RPMI8226 (cell line): ENCODE measurements around the gene SLC9A1.
"Not testable (repeated sequence)": the region's sequence is repeated elsewhere in the genome, so short reads cannot be mapped to it uniquely, and the experiment has no call there.

ENCODE experiments used
- DNase-seq: peaks from one replicate; pipeline ENCODE4 v3.0.0-alpha.2; 2015

Gene SLC9A1

GRCh38 chr1:27154991-27155781 lies at the start of gene SLC9A1:
Gene SLC9A1 (minus strand): TSS chr1:27155125. CDS start chr1:27154334, 791 bp downstream.
- peak; percentile 95 for DNase-seq

GRCh38 chr1:27203946-27204345 lies 49.0 kb upstream of the SLC9A1 start:
- no peak for DNase-seq

- DNase-seq = no peak
These were observed 46.4 kb upstream of the SLC9A1 start for GRCh38 chr1:27201295-27201694.

GRCh38 chr1:27193194-27193593 lies 38.3 kb upstream of the SLC9A1 start:
- DNase-seq = no peak

DNA sequence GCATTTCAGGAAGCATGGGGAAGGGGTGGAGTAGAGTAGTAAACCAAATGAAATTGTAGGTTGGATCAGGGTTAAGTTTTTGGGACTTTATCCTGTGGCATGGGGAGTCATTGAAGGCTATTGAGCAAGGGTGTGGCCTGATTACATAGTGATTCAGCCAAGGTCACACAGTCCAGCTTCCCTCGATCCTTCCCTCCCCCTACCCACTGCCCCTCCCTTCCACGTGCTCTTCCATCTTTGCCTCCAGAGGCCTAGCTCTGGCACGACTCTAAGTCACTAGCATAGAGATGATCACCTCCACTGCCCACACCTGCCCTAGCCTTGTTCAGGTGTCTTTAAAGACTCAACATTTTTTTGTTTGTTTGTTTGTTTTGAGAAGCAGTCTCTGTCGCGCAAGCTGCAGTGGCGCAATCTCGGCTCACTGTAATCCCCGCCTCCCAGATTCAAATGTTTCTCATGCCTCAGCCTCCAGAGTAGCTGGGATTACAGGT lies 37.2 kb upstream of the SLC9A1 start:
- no peak for DNase-seq

- DNase-seq = not testable (repeated sequence)
These were observed 29.7 kb upstream of the SLC9A1 start for GRCh38 chr1:27184665-27185064.

- DNase-seq = no peak
These were observed 25.1 kb upstream of the SLC9A1 start for GRCh38 chr1:27179979-27180378.

GRCh38 chr1:27179379-27179778 lies 24.5 kb upstream of the SLC9A1 start:
- DNase-seq = no peak

GRCh38 chr1:27176954-27177353 lies 22.0 kb upstream of the SLC9A1 start:
- no peak for DNase-seq

DNA sequence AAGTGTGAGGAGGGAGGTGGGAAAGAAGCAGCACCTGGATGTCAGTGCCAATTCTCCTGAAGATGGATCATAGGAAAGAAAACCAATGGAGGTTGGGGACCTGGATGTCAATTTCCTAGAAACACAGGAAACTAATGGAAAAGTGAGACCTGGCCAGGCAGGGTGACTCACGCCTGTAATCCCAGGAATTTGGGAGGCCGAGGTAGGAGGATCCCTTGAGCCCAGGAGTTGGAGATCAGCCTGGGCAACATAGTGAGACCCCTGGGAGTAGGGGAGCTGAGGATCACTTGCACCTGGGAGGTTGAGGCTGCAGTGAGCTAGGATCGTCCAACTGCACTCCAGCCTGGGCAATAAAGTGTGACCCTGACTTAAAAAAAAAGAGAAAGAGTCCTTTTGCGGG lies 21.4 kb upstream of the SLC9A1 start:
- no peak for DNase-seq

GRCh38 chr1:27172992-27173391 lies 18.1 kb upstream of the SLC9A1 start:
- not testable (repeated sequence) for DNase-seq

GRCh38 chr1:27166929-27167328 lies 12.0 kb upstream of the SLC9A1 start:
- no peak for DNase-seq

DNA sequence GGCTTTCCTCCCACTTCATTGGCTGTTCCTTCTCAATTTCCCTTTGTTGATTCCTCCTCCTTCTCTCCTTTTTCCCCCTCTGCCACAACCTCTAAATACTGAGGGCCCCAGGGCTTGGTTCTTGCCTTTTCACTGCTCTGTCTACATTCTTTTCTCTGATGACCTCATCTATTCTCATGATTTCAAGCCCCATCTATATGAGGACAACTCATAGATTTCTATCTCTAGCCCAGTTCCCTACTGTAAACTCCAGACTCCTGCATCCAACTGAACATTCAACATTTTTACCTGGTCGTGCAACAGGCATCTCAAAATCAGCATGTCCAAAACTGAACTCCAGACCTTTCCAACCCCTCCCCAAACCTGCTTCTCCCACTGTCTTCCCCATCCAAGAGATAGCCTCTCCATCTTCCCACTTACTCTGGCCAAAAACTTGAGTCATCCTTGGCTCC lies 11.5 kb upstream of the SLC9A1 start:
- DNase-seq = no peak

GRCh38 chr1:27163093-27163492 lies 8.2 kb upstream of the SLC9A1 start:
- no peak for DNase-seq

- DNase-seq = no peak
These were observed 7.2 kb upstream of the SLC9A1 start for GRCh38 chr1:27162090-27162489.

DNA sequence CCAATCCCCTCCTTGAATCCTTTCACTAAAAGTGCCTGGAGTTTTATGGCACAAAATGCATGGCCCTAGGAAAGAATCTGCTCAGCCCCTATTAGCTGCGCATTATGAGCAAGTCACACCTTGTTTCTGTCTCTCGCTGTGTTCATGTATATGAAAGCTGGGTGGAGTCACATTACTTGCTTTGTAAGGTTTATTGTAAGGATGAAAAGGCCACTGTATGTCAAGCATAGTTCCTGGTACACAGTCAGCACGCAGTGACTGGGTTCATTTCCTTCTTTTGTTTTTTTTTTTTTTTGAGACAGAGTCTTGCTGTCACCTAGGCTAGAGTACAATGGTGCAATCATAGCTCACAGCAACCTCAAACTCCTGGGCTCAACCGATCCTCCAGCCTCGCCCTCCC lies 6.7 kb upstream of the SLC9A1 start:
- peak; percentile 64 for DNase-seq

DNA sequence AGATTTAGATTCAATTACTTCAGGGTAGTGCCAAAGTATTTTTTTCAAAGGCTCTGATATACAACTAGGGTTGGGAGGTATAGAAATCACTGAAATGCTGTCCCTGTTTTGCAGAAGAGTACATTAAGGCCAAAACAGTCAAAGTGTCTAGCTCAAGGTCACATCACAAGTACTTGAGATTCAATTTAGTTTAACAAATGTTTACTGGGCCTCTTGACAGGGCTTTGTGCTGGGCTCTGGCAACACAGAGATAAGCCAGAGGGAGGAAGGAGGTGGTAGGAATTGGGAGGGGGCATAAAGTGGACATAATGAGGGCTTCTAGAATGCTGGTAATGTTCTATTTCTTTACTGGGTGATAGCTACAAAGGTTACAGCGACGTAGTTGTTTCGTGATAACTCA lies 2.3 kb upstream of the SLC9A1 start:
- DNase-seq = no peak

- DNase-seq = no peak
These were observed 395 bp downstream of the SLC9A1 start for GRCh38 chr1:27154469-27154990.

GRCh38 chr1:27153927-27154358 lies 982 bp downstream of the SLC9A1 start:
- no peak for DNase-seq

DNA sequence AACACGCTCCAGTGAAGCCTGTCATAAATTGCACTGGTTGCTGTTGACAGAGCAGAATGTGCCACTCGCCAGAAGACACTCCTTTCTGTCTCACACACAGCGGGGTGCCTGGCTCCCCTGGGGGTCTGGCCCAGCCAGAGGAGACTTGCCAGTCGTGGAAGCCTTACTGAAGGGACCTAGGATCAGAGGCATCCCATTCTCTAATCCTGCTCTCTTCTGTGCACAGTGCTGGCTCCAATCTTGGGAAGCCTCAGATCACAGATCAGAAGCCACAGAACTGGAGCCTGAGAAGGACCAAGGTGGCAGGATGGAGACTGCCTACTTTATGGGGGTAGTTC lies 1.4 kb downstream of the SLC9A1 start:
- no peak for DNase-seq

- DNase-seq = no peak
These were observed 1.9 kb downstream of the SLC9A1 start for GRCh38 chr1:27152829-27153548.

- no peak for DNase-seq
These were observed 2.7 kb downstream of the SLC9A1 start for GRCh38 chr1:27152004-27152828.

DNA sequence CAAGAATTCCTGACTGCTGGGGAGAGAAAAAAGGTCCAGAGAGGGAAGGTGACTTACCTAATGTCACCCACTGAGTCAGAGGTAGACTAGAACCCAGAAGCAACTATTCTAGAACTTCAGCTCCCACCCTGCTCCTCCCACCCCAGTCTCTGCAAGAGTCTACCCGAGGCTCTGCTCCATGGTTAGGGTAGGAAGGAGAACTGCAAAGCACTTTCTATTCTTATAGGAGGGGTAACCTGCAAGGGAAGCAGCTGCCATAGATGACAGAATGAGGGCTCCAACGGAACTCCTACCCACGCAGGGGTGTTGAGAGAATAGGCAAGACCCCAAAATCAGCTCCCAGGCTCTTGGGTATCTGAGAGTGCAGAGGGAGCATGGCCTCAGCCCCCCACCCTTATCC lies 4.3 kb downstream of the SLC9A1 start:
- no peak for DNase-seq
